PC-9 (cell line): ENCODE results near the gene ARHGAP6.

ENCODE experiments used
- CTCF ChIP-seq: fragments of 200-600 bp; sonication (generic); conservative IDR thresholded peaks from 2 replicates; pipeline ENCODE4 v1.6.1; 2017; ENCODE audit warnings: mixed run types, antibody characterized with exemption, mild to moderate bottlenecking, moderate library complexity
- EZH2 ChIP-seq: fragments of 200-600 bp; sonication (generic); IDR thresholded peaks from 2 replicates; pipeline ENCODE4 v1.8.0; 2017; ENCODE audit warnings: antibody characterized with exemption, low read depth

- TF ChIP-seq CTCF (no peak), EZH2 (no peak)
Observed at GRCh38 chrX:11430271-11430670, 235.4 kb downstream of the ARHGAP6 start.
